ENCODE results near the gene NISCH.

DNA sequence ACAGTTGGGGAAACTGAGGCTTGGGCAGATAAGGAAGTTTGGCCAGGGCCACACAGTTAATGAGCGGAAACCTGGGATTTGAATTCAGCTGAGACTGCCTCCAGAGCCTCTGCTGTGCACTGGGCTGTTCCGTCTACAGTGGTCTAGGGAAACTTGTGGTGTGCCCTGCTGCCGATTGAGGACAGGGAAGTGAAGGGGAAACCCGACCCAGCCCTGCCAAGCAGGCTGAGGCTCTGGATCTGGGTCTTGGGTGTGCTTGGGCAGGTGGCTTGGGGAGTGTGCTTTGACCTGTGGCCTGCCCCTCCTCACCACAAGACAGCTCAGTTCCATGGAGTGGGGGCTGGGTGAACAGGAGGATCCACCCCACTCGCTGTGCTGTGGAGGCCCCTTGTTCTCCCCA lies 17.6 kb downstream of the NISCH start:
- TF ChIP-seq, protein P1, sequence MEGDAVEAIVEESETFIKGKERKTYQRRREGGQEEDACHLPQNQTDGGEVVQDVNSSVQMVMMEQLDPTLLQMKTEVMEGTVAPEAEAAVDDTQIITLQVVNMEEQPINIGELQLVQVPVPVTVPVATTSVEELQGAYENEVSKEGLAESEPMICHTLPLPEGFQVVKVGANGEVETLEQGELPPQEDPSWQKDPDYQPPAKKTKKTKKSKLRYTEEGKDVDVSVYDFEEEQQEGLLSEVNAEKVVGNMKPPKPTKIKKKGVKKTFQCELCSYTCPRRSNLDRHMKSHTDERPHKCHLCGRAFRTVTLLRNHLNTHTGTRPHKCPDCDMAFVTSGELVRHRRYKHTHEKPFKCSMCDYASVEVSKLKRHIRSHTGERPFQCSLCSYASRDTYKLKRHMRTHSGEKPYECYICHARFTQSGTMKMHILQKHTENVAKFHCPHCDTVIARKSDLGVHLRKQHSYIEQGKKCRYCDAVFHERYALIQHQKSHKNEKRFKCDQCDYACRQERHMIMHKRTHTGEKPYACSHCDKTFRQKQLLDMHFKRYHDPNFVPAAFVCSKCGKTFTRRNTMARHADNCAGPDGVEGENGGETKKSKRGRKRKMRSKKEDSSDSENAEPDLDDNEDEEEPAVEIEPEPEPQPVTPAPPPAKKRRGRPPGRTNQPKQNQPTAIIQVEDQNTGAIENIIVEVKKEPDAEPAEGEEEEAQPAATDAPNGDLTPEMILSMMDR (IDR thresholded peaks at IDR 0.05): no peak
- no peak for TF ChIP-seq EZH2 (IDR thresholded peaks at IDR 0.05)
